Peyer's patch (tissue), 4 donors: ENCODE results near the gene PDLIM7.

ENCODE experiments used
- CTCF ChIP-seq, 6 experiments: fragments of 450-650 bp in 4 of 6; fragments of 200-600 bp in 2 of 6; sonication (generic) in 1 of 6; IDR thresholded peaks; one replicate each; pipeline ENCODE4 v1.5.1; 2017 to 2019; ENCODE audit warnings: antibody characterized with exemption in 6 of 6, mild to moderate bottlenecking in 3 of 6, moderate library complexity in 1 of 6
- POLR2A ChIP-seq, 2 donors: fragments of 450-650 bp; IDR thresholded peaks; one replicate each; pipeline ENCODE4 v1.5.1; 2017; ENCODE audit warnings: antibody characterized with exemption in 2 of 2, mild to moderate bottlenecking in 2 of 2, moderate library complexity in 2 of 2

DNA sequence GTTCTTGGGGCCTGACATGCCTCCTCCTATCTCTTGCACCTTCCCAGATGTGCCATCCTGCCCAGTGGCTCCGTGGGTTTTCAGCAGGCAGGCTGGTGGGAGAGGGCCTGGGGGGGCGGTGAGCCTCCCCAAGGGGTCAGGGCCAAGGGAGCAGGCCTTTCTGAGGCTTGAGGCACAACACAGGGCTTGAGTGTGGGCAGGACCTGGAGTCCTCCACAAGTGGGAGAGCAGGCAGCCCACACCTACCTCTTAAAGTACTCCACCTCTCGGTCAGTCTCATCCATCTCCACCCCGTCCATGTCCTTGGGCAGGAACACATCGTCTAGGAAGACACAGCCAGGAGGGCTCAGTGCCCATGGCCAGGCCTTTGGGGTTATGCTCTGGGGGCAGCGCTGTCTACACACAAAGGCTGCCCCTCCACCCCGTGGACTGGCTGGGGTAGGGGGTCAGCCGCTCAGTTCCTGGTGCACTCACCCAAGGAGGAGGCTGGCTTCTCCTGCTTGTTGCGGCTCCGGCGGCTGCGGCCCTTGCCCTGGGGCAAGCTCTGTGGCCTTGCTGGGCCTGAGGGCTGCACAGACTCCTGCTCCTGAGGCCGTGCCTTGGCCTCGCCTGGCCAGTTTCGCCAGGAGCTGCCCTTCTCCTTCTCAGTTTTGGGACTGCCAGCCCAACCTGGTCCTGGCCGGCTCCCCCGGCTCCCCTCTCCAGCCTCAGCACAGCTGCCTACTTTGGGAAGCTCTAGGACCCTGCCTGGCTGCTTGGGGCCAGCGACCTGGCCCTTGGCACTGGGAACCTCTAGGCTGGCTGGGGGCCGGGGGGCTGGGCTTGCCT, 26.5 kb upstream of the PDLIM7 start:
- TF ChIP-seq CTCF (IDR thresholded peaks at IDR 0.05) (no peak), POLR2A (IDR thresholded peaks at IDR 0.05) (no peak)
